Measurements from ENCODE around the gene STUM. TPM values are rescaled to one million over a fixed set of nuclear protein-coding genes. Genes with fewer than 3 reads are reported as not detected.

The STUM gene
- total and polyA plus RNA-seq, 12 donors: 0.13 to 0.44 (median 0.24) TPM; not detected in 1

GRCh38 chr1:226524547-226524946 lies 24.0 kb upstream of the STUM start:
- H3K4me1 ChIP-seq (replicated peaks in 1 of 2): peaks cover 0 to 3% of the 10 kb centered on the region in 2 donors
- DNase-seq: no peak
- no peaks in the 10 kb centered on the region for H3K36me3 ChIP-seq (replicated peaks in 1 of 2)
- H3K27me3 ChIP-seq: no peaks in the 10 kb centered on the region
- H3K9me3 ChIP-seq (replicated peaks in 1 of 3): no peaks in the 10 kb centered on the region
- intact Hi-C loops (cut with DNase I): no loop called here
- TF ChIP-seq CTCF (IDR thresholded peaks at IDR 0.05): no peak
- H3K4me3 ChIP-seq: no peak overlapping the region
- no peak overlapping the region for H3K27ac ChIP-seq

- H3K27me3 ChIP-seq: no peaks in the 10 kb centered on the region
- H3K4me3 ChIP-seq: no peak overlapping the region
- H3K9me3 ChIP-seq (replicated peaks in 1 of 3): no peaks in the 10 kb centered on the region
- 84 to 92% (median 86%) methylated on average over 3 of the region's 3 CpGs for WGBS, 4 donors
- intact Hi-C loops (cut with DNase I): no loop called here
- peak in 1 of 7 donors; percentile 44 for DNase-seq
- no peaks in the 10 kb centered on the region for H3K36me3 ChIP-seq (replicated peaks in 1 of 2)
- TF ChIP-seq CTCF (IDR thresholded peaks at IDR 0.05): no peak
- TF ChIP-seq POLR2A (IDR thresholded peaks at IDR 0.05): no peak
- H3K27ac ChIP-seq: no peak overlapping the region
- peaks cover 0 to 3% of the 10 kb centered on the region in 2 donors for H3K4me1 ChIP-seq (replicated peaks in 1 of 2)
Measured at GRCh38 chr1:226525750-226526149, 22.8 kb upstream of the STUM start.

GRCh38 chr1:226526801-226527595 lies 21.6 kb upstream of the STUM start:
- 54 to 77% (median 66%) methylated on average over 16 to 21 of the region's 21 CpGs for WGBS, 4 donors
- Histone ChIP-seq H3K27me3 (no peaks in the 10 kb centered on the region), H3K4me3 (peak overlapping the region in 2 of 4 donors; percentile 19 to 48), H3K9me3 (replicated peaks in 1 of 3) (no peaks in the 10 kb centered on the region), H3K4me1 (replicated peaks in 1 of 2) (peaks cover 0 to 3% of the 10 kb centered on the region in 2 donors), H3K36me3 (replicated peaks in 1 of 2) (no peaks in the 10 kb centered on the region), H3K27ac (peak overlapping the region in 3 of 5 donors; percentile 12 to 59 (median 26))
- intact Hi-C loops (cut with DNase I): no loop called here
- DNase-seq: peak in 6 of 7 donors; percentile 66 to 76 (median 70)
- TF ChIP-seq CTCF (IDR thresholded peaks at IDR 0.05): no peak
- TF ChIP-seq POLR2A (IDR thresholded peaks at IDR 0.05): no peak

GRCh38 chr1:226529891-226530290 lies 18.7 kb upstream of the STUM start:
- DNase-seq: no peak
- intact Hi-C loops (cut with DNase I): no loop called here
- WGBS, 4 donors: 80 to 89% (median 82%) methylated on average over 5 to 7 of the region's 7 CpGs
- no peak overlapping the region for H3K4me3 ChIP-seq
- H3K9me3 ChIP-seq (replicated peaks in 1 of 3): no peaks in the 10 kb centered on the region
- H3K4me1 ChIP-seq (replicated peaks in 1 of 2): peaks cover 0 to 3% of the 10 kb centered on the region in 2 donors
- H3K36me3 ChIP-seq (replicated peaks in 1 of 2): no peaks in the 10 kb centered on the region
- H3K27ac ChIP-seq: no peak overlapping the region
- H3K27me3 ChIP-seq: no peaks in the 10 kb centered on the region
- no peak for TF ChIP-seq CTCF (IDR thresholded peaks at IDR 0.05)
- no peak for TF ChIP-seq POLR2A (IDR thresholded peaks at IDR 0.05)

All from adrenal gland (tissue), 12 donors.